KOPT-K1 (cell line): Measurements from ENCODE around the gene COX6B2.

Source experiments
- H3K27ac ChIP-seq: fragments of 200-600 bp; sonication (generic); 2 replicates; pipeline ENCODE4 v1.5.1; 2016; ENCODE audit warnings: antibody characterized with exemption, mild to moderate bottlenecking, low read depth, low read length; ENCODE audit not compliant: poor library complexity, severe bottlenecking
- H3K36me3 ChIP-seq: fragments of 200-600 bp; sonication (generic); 2 replicates; pipeline ENCODE4 v1.5.1; 2017; ENCODE audit warnings: antibody characterized with exemption, mild to moderate bottlenecking, low read length, moderate library complexity; ENCODE audit not compliant: insufficient read depth
- H3K9me3 ChIP-seq: fragments of 200-600 bp; sonication (generic); 2 replicates; pipeline ENCODE4 v1.5.1; 2017; ENCODE audit warnings: antibody characterized with exemption, low read length, mild to moderate bottlenecking; ENCODE audit not compliant: insufficient read depth, poor library complexity, severe bottlenecking

COX6B2 gene

GRCh38 chr19:55385724-55386492, 31.4 kb upstream of the COX6B2 start, which contains the start of gene RPL28:
TSS of gene RPL28 (plus strand) at chr19:55385932. CDS start at chr19:55386358, 426 bp downstream.
- Histone ChIP-seq H3K27ac (peak within 1 kb of the TSS; percentile 91), H3K36me3 (peaks cover 50% of the 10 kb centered on the region), H3K9me3 (no peaks in the 10 kb centered on the region)

GRCh38 chr19:55384920-55385723, 30.6 kb upstream of the COX6B2 start:
- Histone ChIP-seq H3K36me3 (peaks cover 42% of the 10 kb centered on the region), H3K9me3 (no peaks in the 10 kb centered on the region), H3K27ac (peak overlapping the region; percentile 91)

GRCh38 chr19:55384131-55384919, 29.8 kb upstream of the COX6B2 start, which contains the start of gene TMEM238:
TSS of gene TMEM238 (minus strand) at chr19:55384292. CDS start at chr19:55384259, 33 bp downstream.
- Histone ChIP-seq H3K27ac (peak within 1 kb of the TSS; percentile 91), H3K9me3 (no peaks in the 10 kb centered on the region), H3K36me3 (peaks cover 34% of the 10 kb centered on the region)

DNA sequence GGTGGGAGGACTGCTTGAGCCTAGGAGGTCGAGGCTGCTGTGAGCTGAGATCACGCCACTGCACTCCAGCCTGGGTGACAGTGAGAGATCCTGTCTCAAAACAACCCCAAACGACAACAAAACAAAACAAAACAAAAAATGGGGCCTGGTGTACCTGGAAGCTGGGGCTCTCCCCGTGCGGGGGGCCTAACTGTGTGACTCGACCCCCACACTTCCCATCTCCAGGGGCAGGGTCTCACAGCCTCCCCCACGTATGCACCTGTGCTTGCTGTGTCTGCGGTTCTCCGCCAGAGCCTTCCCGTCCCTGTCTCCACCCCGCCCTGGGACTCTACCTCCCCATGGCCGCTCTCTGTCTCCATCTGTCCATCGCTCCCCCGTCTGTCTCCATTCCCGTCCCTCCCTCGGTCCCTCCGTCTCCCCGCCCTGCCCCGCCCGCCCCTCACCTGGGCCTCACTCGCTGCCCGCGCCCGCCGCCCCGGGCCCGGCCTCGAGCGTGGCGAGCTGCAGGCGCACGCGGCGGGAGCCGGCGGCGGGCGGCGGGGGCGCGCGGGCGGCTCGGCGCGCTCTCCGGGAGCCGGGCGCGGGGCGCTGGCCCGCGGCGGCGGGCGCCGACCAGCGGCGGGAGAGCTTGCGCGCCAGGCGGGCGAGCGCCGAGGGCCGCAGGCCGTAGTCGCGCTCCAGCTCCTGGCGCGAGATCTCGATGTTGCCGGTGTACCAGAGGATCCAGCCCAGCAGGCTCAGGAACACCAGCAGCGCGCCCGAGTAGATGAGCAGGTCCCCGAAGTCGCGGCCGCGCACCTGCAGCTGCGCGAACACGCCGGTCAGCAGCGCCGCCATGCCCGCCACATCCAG, 29.0 kb upstream of the COX6B2 start:
- Histone ChIP-seq H3K9me3 (no peaks in the 10 kb centered on the region), H3K27ac (peak overlapping the region; percentile 91), H3K36me3 (peaks cover 26% of the 10 kb centered on the region)

DNA sequence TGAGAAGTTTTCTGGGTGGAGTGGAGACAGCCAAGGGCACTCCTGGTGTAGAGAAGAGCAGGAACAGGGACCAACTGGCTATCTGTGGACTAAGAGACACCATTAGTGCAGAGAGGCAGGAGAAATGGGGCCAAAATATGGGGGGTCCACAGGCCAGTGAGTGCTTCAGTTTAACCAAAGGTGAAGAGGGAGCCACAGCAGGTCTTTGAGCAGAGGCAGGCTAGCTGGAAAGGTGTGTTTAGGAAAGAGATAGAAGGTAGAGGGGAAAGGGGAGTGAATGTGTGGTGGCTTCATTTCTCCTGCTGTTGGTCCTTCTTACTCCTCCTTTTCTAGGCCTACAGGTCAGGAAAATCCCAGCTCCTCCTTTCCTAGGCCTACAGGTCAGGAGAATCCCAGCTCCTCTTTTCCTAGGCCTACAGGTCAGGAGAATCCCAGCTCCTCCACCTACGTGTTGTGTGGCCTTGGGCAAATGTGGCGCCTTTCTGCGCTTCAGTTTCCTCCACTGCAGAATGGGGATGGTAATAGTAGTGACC, 28.1 kb upstream of the COX6B2 start:
- peak overlapping the region; percentile 56 for H3K27ac ChIP-seq
- no peaks in the 10 kb centered on the region for H3K9me3 ChIP-seq
- peaks cover 16% of the 10 kb centered on the region for H3K36me3 ChIP-seq

DNA sequence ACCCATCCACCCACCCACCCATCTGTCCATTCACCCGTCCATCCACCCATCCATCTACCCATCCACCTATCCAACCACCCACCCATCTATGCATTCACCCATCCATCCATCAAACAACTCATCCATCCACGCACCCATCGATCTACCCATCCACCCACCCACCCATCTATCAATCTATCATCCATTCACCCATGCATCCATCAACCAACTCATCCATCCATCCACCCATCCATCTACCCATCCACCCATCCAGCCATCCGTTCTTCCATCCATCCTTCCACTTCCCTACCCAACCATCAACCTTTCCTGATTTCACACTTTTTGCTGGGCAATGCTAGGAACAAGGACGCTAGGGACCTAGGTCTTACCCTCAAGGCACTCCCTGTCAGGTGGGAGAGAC, 27.5 kb upstream of the COX6B2 start:
- Histone ChIP-seq H3K36me3 (peaks cover 11% of the 10 kb centered on the region), H3K27ac (no peak overlapping the region), H3K9me3 (no peaks in the 10 kb centered on the region)

DNA sequence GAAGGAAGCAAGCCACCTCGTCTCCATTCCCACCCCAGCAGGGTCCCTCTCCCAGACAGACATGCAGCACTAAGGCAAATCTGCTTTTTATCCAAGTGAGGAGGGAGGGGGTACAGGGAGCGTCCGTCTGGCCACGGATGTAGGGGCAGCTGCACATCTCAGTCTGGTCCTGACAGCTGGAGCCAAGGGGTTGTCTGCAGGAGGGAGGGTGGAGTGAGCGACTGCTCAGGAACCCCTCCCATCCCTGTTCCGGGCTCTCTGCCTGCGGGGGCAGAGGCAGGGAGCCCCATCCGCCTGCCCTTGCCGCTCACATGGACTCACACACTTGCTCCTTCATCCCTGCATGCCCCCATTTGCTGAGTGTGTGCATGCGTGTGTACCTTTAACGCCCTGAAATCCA, 24.7 kb upstream of the COX6B2 start:
- Histone ChIP-seq H3K9me3 (no peaks in the 10 kb centered on the region), H3K27ac (no peak overlapping the region), H3K36me3 (no peaks in the 10 kb centered on the region)

DNA sequence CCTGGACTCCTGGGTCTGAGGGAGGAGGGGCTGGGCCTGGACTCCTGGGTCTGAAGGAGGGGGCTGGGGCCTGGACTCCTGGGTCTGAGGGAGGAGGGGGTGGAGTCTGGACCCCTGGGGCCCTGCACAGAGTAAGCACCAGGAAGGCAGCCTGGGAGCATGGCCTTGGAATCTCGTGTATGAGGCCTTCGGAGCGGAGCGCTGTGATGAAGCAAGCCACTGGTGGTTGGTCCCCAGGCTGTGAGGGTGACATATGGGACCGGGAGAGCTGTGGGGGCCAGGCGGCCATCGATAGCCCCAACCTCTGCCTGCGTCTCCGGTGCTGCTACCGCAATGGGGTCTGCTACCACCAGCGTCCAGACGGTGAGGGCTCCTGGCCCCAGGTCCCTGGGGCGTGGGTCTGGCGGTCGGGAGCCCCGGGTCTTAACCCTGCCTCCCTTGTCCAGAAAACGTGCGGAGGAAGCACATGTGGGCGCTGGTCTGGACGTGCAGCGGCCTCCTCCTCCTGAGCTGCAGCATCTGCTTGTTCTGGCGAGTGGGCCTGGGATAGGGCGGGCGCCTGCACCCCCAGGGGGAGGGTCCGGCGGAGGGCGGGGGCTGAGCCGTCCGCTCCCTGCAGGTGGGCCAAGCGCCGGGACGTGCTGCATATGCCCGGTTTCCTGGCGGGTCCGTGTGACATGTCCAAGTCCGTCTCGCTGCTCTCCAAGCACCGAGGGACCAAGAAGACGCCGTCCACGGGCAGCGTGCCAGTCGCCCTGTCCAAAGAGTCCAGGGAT, 23.0 kb upstream of the COX6B2 start:
- no peaks in the 10 kb centered on the region for H3K36me3 ChIP-seq
- no peaks in the 10 kb centered on the region for H3K9me3 ChIP-seq
- H3K27ac ChIP-seq = no peak overlapping the region

DNA sequence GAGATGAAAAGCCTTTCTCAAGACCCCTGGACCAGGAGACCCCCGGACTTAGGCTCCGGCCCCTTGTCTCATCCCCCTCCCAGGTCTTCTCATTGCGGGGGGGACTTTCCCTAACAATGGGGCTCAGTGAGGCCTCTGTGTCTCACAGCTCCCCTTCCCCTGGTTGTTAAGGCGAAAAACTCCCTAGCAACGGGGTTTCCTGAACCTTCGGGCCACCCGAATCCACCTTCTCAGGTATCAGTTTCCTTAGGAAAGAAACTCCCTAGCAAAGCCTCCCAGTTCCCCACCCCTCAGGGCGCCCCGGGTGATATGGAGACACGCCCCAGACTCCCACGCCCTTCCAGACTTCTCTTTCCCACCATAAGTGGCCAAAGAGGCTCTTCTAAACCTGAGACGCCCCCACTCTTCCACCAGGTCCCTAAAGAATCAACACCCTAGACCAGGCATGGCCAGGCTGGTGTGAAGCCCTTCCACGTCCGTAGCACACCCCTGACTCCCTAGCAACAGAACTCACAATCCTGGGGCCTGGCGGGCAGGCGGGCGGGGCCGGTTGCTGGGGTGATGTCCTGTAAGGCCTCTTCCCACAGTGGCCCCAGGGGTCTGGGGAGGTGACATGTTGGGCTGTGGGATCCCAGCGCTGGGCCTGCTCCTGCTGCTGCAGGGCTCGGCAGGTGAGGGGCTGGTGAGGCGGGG, 21.9 kb upstream of the COX6B2 start, which contains the start of gene TMEM190:
TSS of gene TMEM190 (plus strand) at position 586 of the 693 bp plus-strand sequence. CDS start at position 614, 28 bp downstream.
- Histone ChIP-seq H3K36me3 (no peaks in the 10 kb centered on the region), H3K27ac (no peak within 1 kb of the TSS), H3K9me3 (no peaks in the 10 kb centered on the region)

GRCh38 chr19:55373993-55374757, 19.7 kb upstream of the COX6B2 start:
- no peak overlapping the region for H3K27ac ChIP-seq
- H3K36me3 ChIP-seq = no peaks in the 10 kb centered on the region
- no peaks in the 10 kb centered on the region for H3K9me3 ChIP-seq

- Histone ChIP-seq H3K36me3 (no peaks in the 10 kb centered on the region), H3K27ac (no peak overlapping the region), H3K9me3 (no peaks in the 10 kb centered on the region)
Observed at GRCh38 chr19:55373306-55373992, 18.9 kb upstream of the COX6B2 start.
